ENCODE results near the gene SDCBP2.

The SDCBP2 gene

GRCh38 chr20:1327827-1328679, 886 bp downstream of the SDCBP2 start:
- no peak for DNase-seq

GRCh38 chr20:1327241-1327653, 1.7 kb downstream of the SDCBP2 start:
- no peak for DNase-seq

GRCh38 chr20:1326031-1326930, 2.7 kb downstream of the SDCBP2 start:
- DNase-seq = no peak

GRCh38 chr20:1325173-1326030, 3.5 kb downstream of the SDCBP2 start:
- DNase-seq = peak; percentile 72

GRCh38 chr20:1324598-1325172, 4.3 kb downstream of the SDCBP2 start:
- no peak for DNase-seq

- no peak for DNase-seq
Measured at GRCh38 chr20:1323830-1324597, 4.9 kb downstream of the SDCBP2 start.

GRCh38 chr20:1323256-1323655, 5.7 kb downstream of the SDCBP2 start:
- no peak for DNase-seq

GRCh38 chr20:1322511-1323245, 6.3 kb downstream of the SDCBP2 start:
- DNase-seq = no peak

- no peak for DNase-seq
Measured at GRCh38 chr20:1321654-1321939, 7.3 kb downstream of the SDCBP2 start.

GRCh38 chr20:1320902-1321653, 7.9 kb downstream of the SDCBP2 start:
- no peak for DNase-seq

- DNase-seq = no peak
Measured at GRCh38 chr20:1320016-1320415, 8.9 kb downstream of the SDCBP2 start.

GRCh38 chr20:1319462-1319861, 9.5 kb downstream of the SDCBP2 start:
- no peak for DNase-seq

GRCh38 chr20:1319051-1319450, 9.9 kb downstream of the SDCBP2 start:
- no peak for DNase-seq

GRCh38 chr20:1317545-1318255, 11.2 kb downstream of the SDCBP2 start:
- no peak for DNase-seq

- no peak for DNase-seq
Measured at GRCh38 chr20:1315804-1316203, 13.1 kb downstream of the SDCBP2 start.

GRCh38 chr20:1313236-1313964, 15.5 kb downstream of the SDCBP2 start:
- DNase-seq = no peak

GRCh38 chr20:1312904-1313235, 16.1 kb downstream of the SDCBP2 start:
- no peak for DNase-seq

- DNase-seq = no peak
Measured at GRCh38 chr20:1312308-1312707, 16.6 kb downstream of the SDCBP2 start.

Measured in T1000 (cell line).